Measurements from ENCODE around the gene FADS6.

Gene FADS6

GRCh38 chr17:74852237-74853047, 41.0 kb downstream of the FADS6 start:
- DNase-seq (ENCODE audit: low read depth in 2 of 2): no peak

GRCh38 chr17:74851612-74852236, 41.7 kb downstream of the FADS6 start:
- no peak for DNase-seq (ENCODE audit: low read depth in 2 of 2)

GRCh38 chr17:74850914-74851313, 42.5 kb downstream of the FADS6 start:
- no peak for DNase-seq (ENCODE audit: low read depth in 2 of 2)

GRCh38 chr17:74850310-74850709, 43.1 kb downstream of the FADS6 start:
- no peak for DNase-seq (ENCODE audit: low read depth in 2 of 2)

- DNase-seq (ENCODE audit: low read depth in 2 of 2): no peak
Observed at GRCh38 chr17:74848656-74849399, 44.6 kb downstream of the FADS6 start.

- no peak for DNase-seq (ENCODE audit: low read depth in 2 of 2)
Observed at GRCh38 chr17:74846621-74847020, 46.8 kb downstream of the FADS6 start.

- DNase-seq (ENCODE audit: low read depth in 2 of 2): no peak
Observed at GRCh38 chr17:74843352-74843627, 50.1 kb downstream of the FADS6 start.

GRCh38 chr17:74842599-74843351, 50.7 kb downstream of the FADS6 start:
- no peak for DNase-seq (ENCODE audit: low read depth in 2 of 2)

- no peak for DNase-seq (ENCODE audit: low read depth in 2 of 2)
Observed at GRCh38 chr17:74842146-74842598, 51.3 kb downstream of the FADS6 start.

GRCh38 chr17:74840989-74841666, 52.3 kb downstream of the FADS6 start:
- DNase-seq (ENCODE audit: low read depth in 2 of 2): no peak

GRCh38 chr17:74839990-74840852, 53.2 kb downstream of the FADS6 start:
- no peak for DNase-seq (ENCODE audit: low read depth in 2 of 2)

- DNase-seq (ENCODE audit: low read depth in 2 of 2): no peak
Observed at GRCh38 chr17:74838274-74838673, 55.2 kb downstream of the FADS6 start.

GRCh38 chr17:74836691-74837467, 56.6 kb downstream of the FADS6 start:
- no peak for DNase-seq (ENCODE audit: low read depth in 2 of 2)

GRCh38 chr17:74836191-74836590, 57.2 kb downstream of the FADS6 start:
- DNase-seq (ENCODE audit: low read depth in 2 of 2): no peak

- DNase-seq (ENCODE audit: low read depth in 2 of 2): no peak
Observed at GRCh38 chr17:74833501-74834377, 59.7 kb downstream of the FADS6 start.

GRCh38 chr17:74832421-74832820, 61.0 kb downstream of the FADS6 start:
- no peak for DNase-seq (ENCODE audit: low read depth in 2 of 2)

- DNase-seq (ENCODE audit: low read depth in 2 of 2): no peak
Observed at GRCh38 chr17:74831444-74832146, 61.8 kb downstream of the FADS6 start.

- DNase-seq (ENCODE audit: low read depth in 2 of 2): no peak
Observed at GRCh38 chr17:74830861-74831260, 62.6 kb downstream of the FADS6 start.
